ENCODE measurements around the gene DUT.

DNA sequence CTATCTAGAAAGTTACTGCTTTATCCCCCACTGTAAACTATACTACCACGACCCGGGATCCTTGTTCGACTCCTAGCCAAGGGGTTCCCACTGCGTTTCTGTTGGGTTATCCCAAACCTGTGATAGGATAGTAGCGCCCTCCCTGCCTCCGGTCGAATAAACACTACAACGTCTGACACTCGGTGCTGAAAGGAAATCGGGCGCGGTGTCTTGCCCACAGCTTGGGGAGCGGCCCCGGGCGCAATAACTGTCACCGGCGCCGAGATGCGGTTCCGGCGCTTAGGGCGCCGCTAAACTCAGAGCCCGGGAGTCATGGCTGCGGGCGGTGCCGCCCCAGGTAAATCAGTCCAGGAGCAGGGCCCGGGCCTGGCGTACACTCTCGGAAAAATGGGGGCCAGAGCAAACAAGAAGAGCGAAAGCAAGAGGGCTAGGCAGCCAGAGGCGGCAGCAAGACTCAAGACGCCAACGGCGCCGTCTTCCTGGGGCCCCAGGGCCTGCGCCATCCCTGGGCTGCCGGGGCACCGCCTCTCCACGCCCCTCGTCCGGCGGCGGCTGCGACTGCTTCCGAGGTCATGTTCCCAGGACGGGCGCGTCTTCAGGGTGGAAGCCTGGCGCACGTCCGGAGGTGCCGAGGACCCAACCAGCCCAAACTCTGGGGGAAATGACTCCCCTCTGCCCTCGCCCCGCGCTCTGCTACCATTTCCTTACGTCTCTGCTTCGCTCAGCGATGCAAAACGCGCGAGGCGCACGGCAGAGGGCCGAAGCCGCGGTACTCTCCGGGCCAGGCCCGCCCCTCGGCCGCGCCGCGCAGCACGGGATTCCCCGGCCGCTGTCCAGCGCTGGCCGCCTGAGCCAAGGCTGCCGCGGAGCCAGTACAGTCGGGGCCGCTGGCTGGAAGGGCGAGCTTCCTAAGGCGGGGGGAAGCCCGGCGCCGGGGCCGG lies at the start of gene DUT:
- TF ChIP-seq, protein P1, sequence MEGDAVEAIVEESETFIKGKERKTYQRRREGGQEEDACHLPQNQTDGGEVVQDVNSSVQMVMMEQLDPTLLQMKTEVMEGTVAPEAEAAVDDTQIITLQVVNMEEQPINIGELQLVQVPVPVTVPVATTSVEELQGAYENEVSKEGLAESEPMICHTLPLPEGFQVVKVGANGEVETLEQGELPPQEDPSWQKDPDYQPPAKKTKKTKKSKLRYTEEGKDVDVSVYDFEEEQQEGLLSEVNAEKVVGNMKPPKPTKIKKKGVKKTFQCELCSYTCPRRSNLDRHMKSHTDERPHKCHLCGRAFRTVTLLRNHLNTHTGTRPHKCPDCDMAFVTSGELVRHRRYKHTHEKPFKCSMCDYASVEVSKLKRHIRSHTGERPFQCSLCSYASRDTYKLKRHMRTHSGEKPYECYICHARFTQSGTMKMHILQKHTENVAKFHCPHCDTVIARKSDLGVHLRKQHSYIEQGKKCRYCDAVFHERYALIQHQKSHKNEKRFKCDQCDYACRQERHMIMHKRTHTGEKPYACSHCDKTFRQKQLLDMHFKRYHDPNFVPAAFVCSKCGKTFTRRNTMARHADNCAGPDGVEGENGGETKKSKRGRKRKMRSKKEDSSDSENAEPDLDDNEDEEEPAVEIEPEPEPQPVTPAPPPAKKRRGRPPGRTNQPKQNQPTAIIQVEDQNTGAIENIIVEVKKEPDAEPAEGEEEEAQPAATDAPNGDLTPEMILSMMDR (IDR thresholded peaks at IDR 0.05 in 2 of 3, conservative IDR thresholded peaks at IDR 0.05 in 1 of 3; ENCODE audit: borderline replicate concordance in 1 of 3, insufficient read depth in 1 of 3, low read depth in 2 of 3, low read length in 2 of 3): no peak
- TF ChIP-seq, protein P2, sequence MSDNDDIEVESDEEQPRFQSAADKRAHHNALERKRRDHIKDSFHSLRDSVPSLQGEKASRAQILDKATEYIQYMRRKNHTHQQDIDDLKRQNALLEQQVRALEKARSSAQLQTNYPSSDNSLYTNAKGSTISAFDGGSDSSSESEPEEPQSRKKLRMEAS (IDR thresholded peaks at IDR 0.05): peak; percentile 65
- TF ChIP-seq POLR2AphosphoS5 (IDR thresholded peaks at IDR 0.05; ENCODE audit: low read depth, low read length) (peak; percentile 86), EZH2 (IDR thresholded peaks at IDR 0.05) (no peak), YY1 (IDR thresholded peaks at IDR 0.05; ENCODE audit: extremely low read depth, insufficient replicate concordance, low read depth, low read length) (peak; percentile 79), ELF1 (IDR thresholded peaks at IDR 0.05; ENCODE audit: borderline replicate concordance, low read depth) (no peak)
